Stimulated activated CD8-positive, alpha-beta memory T cell treated with anti-CD3 and anti-CD28 coated beads, Interleukin-12 subunit alpha, Interleukin-12 subunit beta, amount 100 ng/mL, for 4 hours (primary cell): ENCODE data around the gene NEK10.
"Not testable (repeated sequence)": the region's sequence is repeated elsewhere in the genome, so short reads cannot be mapped to it uniquely, and the experiment has no call there.

Source experiments
- DNase-seq: peaks from one replicate; pipeline ENCODE4 v3.0.0-alpha.2; 2020; ENCODE audit warnings: low read depth

The NEK10 gene

GRCh38 chr3:27315003-27315402 is 54.2 kb downstream of the NEK10 start:
- DNase-seq = no peak

- DNase-seq = no peak
Measured at GRCh38 chr3:27312044-27312668, 57.0 kb downstream of the NEK10 start.

- no peak for DNase-seq
Measured at GRCh38 chr3:27311400-27311799, 57.8 kb downstream of the NEK10 start.

- DNase-seq = no peak
Measured at GRCh38 chr3:27310688-27311087, 58.5 kb downstream of the NEK10 start.

GRCh38 chr3:27307566-27307965 is 61.6 kb downstream of the NEK10 start:
- no peak for DNase-seq

GRCh38 chr3:27302891-27303290 is 66.3 kb downstream of the NEK10 start:
- DNase-seq = no peak

GRCh38 chr3:27298981-27299380 is 70.2 kb downstream of the NEK10 start:
- not testable (repeated sequence) for DNase-seq

- no peak for DNase-seq
Measured at GRCh38 chr3:27293939-27294338, 75.2 kb downstream of the NEK10 start.

- DNase-seq = no peak
Measured at GRCh38 chr3:27290760-27291159, 78.4 kb downstream of the NEK10 start.

- no peak for DNase-seq
Measured at GRCh38 chr3:27289769-27290413, 79.3 kb downstream of the NEK10 start.

- no peak for DNase-seq
Measured at GRCh38 chr3:27287052-27287451, 82.1 kb downstream of the NEK10 start.

- not testable (repeated sequence) for DNase-seq
Measured at GRCh38 chr3:27286467-27286866, 82.7 kb downstream of the NEK10 start.

GRCh38 chr3:27285668-27286067 is 83.5 kb downstream of the NEK10 start:
- no peak for DNase-seq

GRCh38 chr3:27281671-27282150 is 87.5 kb downstream of the NEK10 start:
- DNase-seq = no peak

GRCh38 chr3:27279123-27279522 is 90.1 kb downstream of the NEK10 start:
- DNase-seq = no peak

GRCh38 chr3:27278383-27279055 is 90.7 kb downstream of the NEK10 start:
- DNase-seq = no peak

- no peak for DNase-seq
Measured at GRCh38 chr3:27275441-27275990, 93.7 kb downstream of the NEK10 start.

GRCh38 chr3:27271890-27272289 is 97.3 kb downstream of the NEK10 start:
- DNase-seq = no peak

GRCh38 chr3:27254896-27255295 is 114.3 kb downstream of the NEK10 start:
- no peak for DNase-seq

- no peak for DNase-seq
Measured at GRCh38 chr3:27253831-27254230, 115.4 kb downstream of the NEK10 start.

GRCh38 chr3:27253391-27253790 is 115.8 kb downstream of the NEK10 start:
- DNase-seq = no peak

GRCh38 chr3:27252646-27253045 is 116.5 kb downstream of the NEK10 start:
- no peak for DNase-seq

- no peak for DNase-seq
Measured at GRCh38 chr3:27244374-27244773, 124.8 kb downstream of the NEK10 start.
